ENCODE data around the gene PRSS50.

The PRSS50 gene

GRCh38 chr3:46692566-46692990, 25.1 kb downstream of the PRSS50 start:
- no peak for DNase-seq (ENCODE audit: low read depth, low spot score)

DNA sequence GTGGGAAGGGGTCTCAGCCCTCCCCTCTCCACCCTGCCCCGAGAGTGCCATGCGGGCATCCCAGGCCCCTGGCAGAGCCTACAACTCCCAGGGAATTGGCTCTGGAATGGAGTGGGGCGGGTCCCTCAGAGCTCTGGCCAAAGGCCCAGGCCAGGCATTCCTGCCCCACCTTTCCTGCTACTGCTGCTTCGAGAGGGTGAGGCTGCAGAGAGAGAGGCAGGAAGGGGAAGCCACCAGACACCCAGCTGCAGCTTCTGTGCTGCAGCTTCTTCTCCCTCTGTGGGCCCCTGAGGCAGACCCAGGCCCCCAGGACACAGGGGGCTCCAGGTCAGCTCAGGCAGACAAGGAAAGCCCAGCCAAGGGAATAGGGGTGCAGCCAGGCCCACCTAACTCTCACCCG, 26.9 kb downstream of the PRSS50 start:
- no peak for DNase-seq (ENCODE audit: low read depth, low spot score)

DNA sequence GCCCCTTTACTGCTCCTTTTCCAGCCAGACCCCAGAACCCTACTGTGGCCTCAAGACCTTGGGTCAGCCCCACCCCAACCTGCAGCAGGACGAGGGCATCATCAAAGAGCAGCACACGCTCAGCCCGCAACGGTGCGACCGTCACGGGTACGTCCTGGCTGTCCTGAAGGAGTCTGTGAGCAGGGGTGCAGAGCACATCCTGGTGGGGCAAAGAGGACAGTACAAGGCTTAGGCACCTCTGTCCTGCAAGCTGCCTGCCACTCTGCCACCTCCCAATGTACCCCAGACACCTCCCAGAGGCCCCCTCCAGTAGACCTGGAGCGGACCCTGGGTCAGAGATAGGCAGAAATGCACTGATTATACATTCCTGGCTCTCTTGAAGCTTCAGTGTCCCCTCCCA, 32.2 kb downstream of the PRSS50 start:
- DNase-seq (ENCODE audit: low read depth, low spot score): no peak

DNA sequence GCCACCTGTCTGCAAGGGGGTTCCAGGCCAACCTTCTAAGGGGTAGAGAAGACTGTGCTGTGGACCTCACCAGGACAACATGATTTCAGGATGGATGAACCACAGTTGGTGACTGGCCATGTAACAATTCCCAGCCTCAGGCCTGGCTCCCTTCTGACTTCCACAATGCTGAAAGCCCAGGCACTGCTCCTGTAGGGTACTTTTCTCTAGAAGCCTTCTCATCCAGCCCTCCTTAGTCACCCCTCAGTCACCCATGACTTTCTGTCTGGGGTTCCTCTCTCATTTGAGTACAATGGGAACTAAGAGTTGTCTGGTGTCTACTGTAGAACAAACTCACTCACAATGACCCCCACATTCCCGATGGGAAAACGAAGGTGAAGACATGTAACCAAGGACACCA, 32.8 kb downstream of the PRSS50 start:
- DNase-seq (ENCODE audit: low read depth, low spot score): no peak

DNA sequence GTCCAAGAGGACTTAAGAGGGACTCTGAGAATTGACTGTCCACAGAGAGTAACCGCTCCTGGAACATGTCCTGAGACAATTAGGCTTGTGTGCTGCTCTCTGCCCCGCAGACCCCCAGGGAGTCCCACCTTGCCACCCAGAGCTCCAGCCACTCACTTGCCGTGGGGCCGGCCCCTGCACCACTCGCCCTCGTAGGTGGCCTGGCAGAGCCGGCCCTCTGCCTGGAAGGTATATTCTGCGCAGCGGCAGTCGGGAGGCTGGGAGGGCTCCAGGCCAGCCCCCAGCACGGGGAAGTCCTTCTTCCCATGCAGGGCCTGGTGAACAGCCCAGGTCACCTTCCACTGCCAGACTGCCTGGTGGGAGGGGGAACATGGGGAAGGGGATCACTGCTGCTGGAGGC, 34.7 kb downstream of the PRSS50 start:
- no peak for DNase-seq (ENCODE audit: low read depth, low spot score)

- DNase-seq (ENCODE audit: low read depth, low spot score): no peak
Observed at GRCh38 chr3:46681856-46682540, 35.7 kb downstream of the PRSS50 start.

- no peak for DNase-seq (ENCODE audit: low read depth, low spot score)
Observed at GRCh38 chr3:46681387-46681786, 36.3 kb downstream of the PRSS50 start.

GRCh38 chr3:46680298-46680826, 37.3 kb downstream of the PRSS50 start:
- no peak for DNase-seq (ENCODE audit: low read depth, low spot score)

DNA sequence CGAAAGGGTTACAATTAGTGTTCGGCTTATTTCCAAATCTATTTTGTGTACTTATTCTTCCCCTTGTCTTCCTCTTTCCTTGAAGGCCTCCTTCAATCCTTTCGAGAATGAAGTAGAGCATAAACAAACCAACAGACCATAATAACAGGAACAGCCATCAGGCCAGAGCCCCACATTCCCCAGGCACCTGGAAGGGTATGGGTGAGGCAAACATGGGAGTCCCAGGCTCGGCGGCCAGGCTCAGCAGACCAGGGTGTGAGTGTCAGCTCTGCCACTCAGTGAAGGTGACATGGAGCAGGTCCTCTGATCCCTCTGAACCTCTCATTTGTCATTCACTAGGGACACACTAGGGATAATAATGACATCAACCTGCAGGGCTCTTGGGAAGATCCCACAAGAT, 38.0 kb downstream of the PRSS50 start:
- DNase-seq (ENCODE audit: low read depth, low spot score): no peak

DNA sequence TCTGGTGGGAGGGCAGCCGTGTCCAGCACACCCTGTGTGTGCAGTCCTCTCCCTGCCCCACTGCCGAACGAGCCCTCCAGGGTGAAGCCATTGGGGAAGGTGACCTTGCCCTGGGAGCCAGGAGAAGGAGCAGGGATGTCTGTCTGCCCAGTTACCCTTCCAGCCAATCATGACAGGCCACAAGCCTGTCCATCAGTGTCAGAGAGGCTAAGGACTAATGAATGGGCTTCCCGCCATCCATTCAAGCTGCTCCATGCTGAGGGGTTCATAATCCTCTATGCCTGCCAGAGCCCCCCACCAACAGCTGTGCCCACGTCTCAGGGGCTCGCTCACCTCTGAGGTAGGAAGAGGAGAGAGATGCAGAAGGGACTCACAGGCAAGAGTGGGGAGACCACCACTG, 39.4 kb downstream of the PRSS50 start:
- no peak for DNase-seq (ENCODE audit: low read depth, low spot score)

DNA sequence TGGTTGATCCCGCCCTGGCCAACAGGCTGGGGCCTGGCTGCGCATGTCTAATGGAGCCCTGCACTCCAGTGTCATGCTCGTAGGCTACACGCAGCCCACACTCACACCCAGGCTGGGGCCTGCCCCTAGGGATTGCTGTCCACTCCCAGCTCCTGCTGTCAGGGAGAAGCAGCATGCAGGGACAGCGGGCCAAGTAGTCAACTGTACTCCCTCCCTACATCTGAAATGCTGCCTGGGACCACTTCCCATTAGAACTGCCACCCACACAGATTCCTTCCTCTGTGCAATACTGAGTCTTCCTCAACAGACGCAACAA, 40.3 kb downstream of the PRSS50 start:
- DNase-seq (ENCODE audit: low read depth, low spot score): no peak

GRCh38 chr3:46676601-46677410, 40.9 kb downstream of the PRSS50 start:
- no peak for DNase-seq (ENCODE audit: low read depth, low spot score)

- no peak for DNase-seq (ENCODE audit: low read depth, low spot score)
Observed at GRCh38 chr3:46675843-46676567, 41.7 kb downstream of the PRSS50 start.

GRCh38 chr3:46675426-46675825, 42.2 kb downstream of the PRSS50 start:
- DNase-seq (ENCODE audit: low read depth, low spot score): no peak

DNA sequence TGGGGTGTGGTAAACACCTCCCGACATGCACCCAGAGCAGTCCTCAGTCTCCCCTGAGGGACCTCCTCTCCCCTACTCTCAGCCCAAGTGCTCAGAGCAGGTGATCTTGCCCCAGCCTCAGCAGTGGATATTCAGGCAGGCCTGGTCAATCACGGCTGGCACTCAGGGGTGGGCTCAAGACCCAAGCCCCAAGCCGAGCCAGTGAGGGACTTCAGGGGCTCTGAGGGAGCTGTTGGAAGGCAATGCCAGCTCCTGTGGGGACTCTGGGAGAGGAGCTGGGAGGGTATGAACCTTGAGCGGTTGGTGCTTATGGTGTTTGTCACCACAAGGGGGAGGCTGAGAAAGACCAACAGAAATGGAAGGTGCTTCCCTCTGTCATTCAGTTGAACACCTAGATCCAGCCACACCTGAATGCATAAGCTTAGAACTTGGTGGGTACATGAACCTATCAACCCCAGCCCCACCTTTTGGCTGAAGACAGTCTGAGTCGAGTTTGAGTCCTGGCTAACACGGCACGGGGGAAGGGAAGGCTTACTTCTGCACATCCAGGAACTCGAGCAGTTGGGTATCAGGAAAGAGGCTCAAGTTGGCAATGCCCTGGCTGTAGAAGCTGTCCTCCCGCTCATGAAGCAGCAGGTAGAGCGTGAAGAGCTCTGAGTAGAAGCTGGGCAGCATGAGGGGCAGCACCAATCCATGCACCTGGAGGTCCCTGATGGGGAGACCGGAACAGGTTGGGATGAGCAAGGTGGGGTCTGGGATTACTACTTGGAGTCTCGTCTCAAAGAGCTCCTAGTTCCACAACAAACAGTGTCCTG, 43.4 kb downstream of the PRSS50 start:
- DNase-seq (ENCODE audit: low read depth, low spot score): no peak

DNA sequence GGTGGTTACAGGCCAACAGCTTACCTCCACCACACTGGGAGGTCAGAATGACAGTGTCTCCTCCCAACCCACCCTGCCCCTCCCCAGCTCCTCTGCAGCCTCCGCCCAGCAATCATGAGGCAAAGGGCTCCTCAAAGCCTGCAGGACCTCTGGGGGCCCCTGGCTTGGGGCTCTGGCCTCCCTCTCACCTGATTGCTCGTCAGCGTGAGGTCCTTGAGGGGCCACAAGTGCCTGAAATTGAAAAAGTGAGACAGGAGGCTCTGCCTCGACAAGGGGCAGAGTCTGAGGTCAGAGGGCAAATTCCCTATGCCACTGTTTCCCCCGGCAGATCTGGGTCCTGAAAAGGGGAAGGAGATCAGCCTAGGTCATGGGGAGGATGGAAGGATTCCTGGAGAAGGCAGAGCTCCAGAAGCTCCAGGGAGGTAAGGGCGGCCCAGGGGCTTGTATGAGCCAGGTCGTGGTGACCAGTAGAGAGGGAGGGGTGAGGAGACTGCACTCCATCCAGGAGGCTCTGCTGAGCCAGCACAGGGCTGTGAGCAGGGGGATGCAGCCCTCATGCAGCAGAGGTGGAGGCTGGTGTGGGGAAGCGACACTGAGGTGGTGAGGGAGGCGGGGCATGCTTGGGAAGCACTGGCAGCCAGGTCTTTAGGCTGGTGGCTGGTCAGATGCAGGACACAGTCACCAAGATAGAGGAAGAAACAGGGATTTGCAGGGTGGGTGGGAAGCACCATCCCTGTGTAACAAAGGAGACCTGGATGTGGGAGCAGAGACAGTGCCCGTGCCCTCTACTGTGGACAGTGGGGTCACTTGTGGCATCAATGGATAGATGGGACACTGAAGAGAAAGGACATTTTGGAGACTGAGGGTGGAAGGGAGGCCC, 44.3 kb downstream of the PRSS50 start:
- DNase-seq (ENCODE audit: low read depth, low spot score): no peak

DNA sequence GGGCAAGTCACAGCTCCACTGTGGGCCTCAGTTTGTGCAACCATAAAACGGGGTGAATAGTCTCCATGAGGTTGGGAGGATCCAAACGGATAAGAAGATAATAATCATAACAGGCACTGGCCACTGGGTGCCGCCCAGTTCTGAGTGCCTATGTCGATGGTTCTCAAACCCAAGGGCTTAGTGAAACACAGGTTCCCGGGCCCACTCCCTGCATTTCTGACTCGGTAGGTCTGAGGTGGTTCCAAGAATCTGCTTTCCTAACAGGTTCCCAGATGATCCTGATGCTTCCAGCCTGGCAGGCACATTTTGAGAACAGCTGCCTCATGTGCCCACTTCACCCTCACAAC, 45.3 kb downstream of the PRSS50 start:
- DNase-seq (ENCODE audit: low read depth, low spot score): no peak

DNA sequence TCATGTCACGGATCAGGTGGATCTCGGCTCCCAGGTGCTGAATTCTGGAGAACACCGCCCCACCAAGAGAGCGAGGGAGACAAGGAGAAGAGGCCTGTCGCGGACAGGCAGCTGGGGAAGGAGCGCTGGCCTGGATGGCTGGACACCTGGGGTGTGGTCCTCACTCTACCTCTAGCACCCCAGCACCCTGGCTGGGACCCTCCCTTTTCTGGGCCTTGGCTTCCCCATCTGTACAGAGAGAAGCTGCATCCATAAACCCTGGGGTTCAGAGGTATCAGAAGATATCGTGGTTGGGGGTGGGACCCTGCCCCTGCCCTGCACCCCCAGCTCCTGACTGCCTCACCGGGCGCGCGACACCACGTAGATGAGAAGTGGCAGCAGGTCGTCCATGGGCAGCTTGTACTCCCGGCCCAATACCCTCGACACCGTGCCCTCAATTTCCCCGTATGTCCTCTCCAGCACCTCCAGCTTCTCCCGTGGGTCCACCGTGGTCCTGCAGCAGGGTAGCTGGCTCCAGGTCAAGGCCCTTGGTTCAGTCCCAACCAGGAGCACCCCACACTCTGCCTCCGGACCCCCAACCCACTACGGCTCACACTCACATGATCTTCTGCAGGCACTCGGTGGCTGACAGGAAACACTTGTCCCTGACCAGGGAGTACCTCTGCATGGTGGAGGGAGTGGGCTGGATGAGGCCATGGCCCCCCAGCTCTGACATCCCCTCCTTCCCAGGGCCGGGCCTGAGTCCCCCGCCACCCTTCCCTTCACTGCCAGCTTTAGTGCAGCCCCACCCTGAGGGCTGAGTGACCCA, 45.9 kb downstream of the PRSS50 start:
- no peak for DNase-seq (ENCODE audit: low read depth, low spot score)

DNA sequence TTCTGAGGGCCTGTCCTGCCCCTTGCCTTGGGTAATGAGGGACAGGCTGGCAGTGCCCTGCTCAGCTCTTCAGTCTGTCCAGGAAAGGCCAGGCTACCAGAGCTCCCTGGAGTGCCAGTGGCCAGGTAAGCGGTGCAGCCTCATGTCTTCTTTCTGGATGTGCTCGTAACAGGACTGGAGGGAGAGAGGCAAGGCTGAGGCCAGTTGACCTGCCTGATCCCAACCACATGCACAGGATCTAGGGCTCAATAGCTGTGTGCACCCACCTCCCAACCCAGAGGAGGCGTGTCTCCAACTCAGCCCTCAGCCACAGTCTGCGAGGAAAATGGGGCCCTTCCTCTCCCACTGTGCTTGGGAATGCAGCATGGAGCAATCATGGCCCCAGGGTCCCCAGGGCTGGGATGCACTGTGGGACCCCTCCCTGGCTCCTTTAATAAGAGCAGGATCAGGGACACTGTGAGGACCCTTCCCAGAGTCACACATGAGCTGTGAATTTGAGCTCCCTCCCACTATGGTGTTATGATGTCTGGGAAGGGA, 46.7 kb downstream of the PRSS50 start:
- DNase-seq (ENCODE audit: low read depth, low spot score): no peak

Data from iPS DF 19.7 (cell line).